Lung microvascular endothelial cell (primary cell): ENCODE data around the gene ARL16. TPM values are rescaled to one million over a fixed set of nuclear protein-coding genes. Genes with fewer than 3 reads are reported as not detected.
A peak's percentile ranks its signal among the peaks of the same experiment; 100 is the strongest.

Experiments used
- DNase-seq, 2 donors: peaks; one replicate each; pipeline versions ENCODE4 v3.0.0 to v3.0.0-alpha.2; 2010; ENCODE audit warnings: low read depth in 2 of 2
- total RNA-seq: library from RNA; depleted of rRNA; stranded (reverse); fragments of >200 nt; gene quantifications from 2 replicates; pipeline ENCODE4 v1.2.1, GENCODE V29; 2014

ARL16 gene
- total RNA-seq, 1 donor from 2014 or later: 28.6 TPM

DNA sequence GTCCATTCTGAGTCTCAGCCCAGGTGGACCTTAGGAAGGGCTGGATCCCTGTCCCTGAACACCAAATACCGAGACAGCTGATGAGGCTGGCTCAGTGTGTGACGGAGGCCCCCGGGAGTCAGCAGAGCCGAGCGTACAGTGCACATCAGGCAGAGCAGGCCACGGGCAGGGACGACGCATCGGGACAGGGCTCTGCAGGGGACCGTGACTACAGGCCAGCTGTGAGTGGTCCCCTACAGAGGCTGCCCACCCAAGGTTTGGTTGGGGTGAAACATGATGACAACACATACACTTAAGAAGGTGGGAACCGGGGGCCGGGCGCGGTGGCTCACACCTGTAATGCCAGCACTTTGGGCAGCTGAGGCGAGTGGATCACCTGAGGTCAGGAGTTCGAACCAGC is 10.6 kb downstream of the ARL16 start:
- DNase-seq: no peak

DNA sequence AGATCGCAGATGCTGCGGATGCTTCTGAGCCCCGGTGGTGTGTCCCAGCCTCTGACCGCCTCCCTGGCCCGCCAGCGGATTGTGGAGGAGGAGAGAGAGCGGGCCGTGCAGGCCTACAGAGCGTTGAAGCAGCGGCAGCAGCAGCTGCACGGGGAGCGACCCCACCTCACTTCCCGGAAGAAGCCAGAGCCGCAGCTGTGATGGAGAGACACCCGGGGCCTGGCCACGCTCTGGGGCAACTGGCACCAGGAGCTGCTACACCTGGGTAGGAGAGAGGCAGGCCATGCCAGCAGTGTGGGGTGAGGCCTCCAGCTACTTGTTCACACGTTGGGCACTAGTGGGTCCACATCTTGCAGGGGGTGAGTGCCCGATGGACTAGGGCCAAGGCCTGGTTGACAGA is 11.1 kb downstream of the ARL16 start:
- no peak for DNase-seq

DNA sequence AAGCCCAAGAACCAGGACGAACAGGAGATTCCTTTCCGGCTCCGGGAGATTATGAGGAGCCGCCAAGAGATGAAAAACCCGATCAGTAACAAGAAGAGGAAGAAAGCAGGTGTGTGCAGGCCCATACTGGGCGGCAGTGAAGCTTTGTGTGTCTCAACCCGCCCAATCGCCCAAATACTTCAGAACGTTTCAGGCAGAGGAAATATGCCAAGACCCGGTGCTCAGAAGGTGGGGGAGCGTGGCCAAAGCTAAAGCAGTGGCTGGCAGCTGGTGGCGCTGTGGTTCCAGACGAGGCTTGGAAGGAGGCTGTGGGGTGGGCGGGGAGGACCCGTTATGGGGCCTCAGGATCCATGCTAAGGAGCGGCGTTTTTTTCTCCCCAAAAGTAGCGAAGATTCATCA is 15.8 kb downstream of the ARL16 start:
- no peak for DNase-seq

DNA sequence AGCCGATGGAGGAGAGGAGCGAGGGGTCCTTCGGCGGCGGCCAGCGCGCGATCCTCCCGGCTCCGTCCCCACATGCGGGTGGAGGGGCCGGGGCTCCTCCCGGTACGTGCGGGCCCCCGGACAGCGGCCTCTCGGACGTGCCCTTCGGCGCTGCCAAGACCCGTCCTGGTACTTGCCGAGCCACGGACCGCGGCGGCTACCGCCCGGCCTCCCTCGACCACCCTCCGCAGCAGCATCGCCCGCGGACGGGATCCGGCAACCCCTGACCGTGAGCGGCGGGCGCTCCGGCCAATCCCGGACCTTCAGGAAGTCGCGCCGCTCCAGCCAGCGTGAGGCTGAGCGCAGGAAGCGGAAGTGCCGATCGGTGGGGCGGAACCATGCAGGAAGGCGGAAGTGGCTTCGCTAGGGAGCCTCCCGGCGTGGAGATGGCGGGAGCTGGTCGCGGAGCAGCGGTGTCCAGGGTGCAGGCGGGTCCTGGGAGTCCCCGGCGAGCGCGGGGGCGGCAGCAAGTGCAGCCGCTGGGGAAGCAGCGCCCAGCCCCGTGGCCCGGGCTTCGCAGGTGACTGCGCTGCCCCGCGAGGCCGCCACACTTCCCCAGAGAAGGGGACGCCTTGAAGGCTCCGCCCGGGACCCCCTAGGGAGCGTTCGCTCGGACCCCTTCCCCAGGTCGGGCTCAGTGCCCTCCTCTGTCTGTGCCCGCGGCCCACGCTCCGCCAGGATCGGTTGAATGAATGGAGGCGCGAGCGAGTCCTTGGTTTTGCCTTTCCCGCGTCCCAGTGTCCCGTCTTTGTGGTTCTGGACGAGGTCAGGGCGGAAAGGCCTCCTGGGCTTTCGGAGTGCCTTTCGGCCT is 17.0 kb downstream of the ARL16 start, which contains the start of the genes CCDC137 and OXLD1:
Gene CCDC137 (plus strand): TSS at position 396 of the 850 bp plus-strand sequence. CDS start 30 bp downstream, at position 426.
Gene OXLD1 (minus strand): TSS at position 264 of the 850 bp plus-strand sequence. CDS start 28 bp downstream, at position 236.
- peak; percentile 98 for DNase-seq

DNA sequence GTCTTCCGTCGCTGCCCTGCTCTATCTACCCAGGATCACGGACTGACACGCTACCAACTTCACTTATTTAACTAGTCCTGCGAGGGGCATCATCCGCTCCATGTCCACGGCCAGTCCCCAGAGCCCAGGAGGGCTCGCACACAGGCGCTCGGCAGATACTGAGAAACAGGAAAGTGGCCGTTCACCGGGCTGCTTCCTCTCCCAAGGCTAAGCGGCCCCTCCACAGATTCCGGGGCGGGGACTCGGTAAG is 17.6 kb downstream of the ARL16 start:
- DNase-seq: peak; percentile 62 to 64

DNA sequence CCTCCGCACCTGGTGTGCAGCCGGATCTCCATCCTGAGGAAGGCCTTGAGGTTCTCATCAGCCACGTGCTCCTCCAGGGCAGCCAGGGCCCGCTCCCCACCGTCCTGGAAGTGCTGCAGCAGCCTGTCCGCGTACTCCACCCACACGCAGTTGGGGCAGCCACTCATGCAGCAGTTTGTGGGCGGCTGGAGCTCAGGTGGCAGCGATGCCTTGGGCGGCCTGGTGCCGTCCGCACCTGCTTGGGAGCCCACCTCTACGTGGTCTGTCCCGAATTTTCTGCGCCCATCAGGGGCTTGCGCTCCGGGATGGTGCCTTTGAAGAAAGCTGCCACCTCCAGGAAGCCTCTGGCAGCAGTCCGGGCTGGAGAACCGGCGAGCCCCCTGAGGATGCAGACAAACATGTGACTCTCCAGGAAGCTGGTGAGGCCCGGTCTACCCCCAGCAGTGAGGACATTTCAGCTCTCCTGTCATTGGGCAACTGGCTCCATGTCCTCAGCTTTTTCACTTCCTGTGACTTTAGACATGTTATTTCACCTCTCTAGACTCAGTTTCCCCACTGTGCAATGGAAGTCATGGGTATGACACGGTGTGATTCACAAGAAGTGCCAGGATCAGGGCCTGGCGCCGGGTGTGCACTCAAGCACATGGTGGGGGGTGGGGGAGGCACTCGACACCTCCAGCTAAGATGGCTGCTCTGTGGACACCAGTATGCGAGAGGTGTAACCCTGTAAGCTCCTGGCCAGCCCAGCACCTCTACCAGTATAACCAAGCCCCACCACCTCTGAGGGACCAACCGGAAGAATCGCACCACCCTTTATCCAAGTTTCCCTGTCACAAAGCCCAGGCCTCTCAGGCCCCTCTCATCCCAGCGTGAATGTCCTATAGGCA is 18.1 kb downstream of the ARL16 start:
- DNase-seq: peak; percentile 36 to 44

DNA sequence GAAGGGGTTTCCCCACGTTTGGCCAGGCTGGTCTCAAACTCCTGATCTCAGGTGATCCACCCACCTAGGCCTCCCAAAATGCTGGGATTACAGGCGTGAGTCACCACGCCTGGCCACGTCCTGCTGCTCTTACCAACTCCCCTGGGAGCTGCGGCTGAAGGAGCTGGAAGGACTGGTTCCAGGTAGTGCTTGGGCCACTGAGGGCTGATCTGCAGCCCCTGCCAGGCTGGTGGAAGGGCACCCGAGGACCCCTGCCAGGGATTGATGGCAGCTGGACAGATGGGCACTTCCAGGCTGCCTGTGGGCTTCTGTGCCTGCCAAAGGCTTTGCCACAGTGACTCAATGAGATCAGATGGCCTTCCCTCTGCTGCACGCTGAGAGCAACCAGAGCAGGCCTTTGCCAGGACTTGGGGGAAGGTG is 19.5 kb downstream of the ARL16 start:
- DNase-seq: no peak

DNA sequence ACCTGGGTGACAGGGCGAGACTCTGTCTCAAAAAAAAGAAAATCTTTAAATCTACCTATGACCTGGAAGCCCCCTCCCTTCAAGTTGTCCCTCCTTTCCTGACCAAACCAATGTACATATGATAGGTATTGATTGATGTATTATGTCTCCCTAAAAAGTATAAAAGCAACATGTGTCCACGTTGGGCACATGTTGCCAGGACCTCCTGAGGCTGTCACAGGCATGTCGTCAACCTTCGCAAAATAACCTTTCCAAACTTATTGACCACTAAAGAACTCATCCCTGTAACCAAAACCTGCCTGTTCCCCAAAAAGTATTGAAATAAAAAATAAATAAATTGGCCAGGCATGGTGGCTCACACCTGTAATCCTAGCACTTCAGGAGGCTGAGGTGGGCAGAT is 21.6 kb downstream of the ARL16 start:
- DNase-seq: no peak

DNA sequence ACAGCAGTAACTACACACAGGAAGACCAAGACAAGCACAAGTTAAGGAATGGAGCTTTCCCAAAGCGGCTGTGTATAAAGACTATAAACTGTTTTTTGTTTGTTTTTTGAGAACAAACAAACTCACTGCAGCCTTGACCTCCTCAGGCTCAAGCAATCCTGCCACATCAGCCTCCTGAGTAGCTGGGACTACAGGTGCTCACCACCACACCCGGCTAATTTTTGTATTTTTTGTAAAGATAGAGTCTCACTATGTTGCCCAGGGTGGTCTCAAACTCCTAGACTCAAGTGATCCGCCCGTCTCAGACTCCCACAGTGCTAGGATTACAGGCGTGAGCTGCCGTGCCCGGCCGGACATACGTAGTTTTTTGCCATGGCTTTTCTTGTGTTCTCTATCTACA is 23.2 kb downstream of the ARL16 start:
- no peak for DNase-seq

DNA sequence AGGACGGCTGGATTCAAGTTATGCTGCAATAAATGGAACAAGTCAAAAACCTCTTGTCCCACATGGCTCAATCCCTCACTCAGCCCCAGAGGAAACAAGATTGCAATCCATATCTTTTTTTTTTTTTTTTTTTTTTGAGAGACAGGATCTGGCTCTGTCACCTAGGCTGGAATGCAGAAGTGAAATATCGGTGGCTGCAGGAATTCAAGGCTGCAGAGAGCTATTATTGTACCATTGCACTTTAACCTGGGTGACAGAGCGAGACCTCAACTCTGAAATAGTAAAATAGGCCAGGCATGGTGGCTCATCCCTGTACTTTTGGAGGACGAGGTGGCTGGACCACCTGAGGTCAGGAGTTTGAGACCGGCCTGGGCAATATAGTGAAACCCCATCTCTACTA is 24.6 kb downstream of the ARL16 start:
- DNase-seq: no peak

DNA sequence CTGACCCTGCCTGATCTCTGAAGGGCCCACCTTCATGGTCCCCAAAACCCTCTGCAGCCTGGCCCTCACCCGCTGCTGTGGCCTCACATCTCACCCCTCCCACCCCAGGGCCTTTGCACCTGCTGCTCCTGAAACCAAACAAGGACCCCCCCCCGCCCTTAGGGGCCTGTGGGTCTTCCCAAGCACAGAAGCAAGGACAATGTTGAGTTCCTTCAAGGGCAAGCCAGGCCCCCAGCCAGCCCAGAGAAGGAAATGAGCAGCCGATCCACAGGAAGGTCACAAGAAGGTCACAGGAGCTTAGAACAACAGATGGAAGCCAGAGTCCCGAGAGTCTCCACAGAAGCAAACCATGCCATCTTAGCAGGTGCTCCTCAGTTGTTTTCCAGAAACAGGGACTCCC is 26.8 kb downstream of the ARL16 start:
- peak in 1 of 2 donors; percentile 68 for DNase-seq

DNA sequence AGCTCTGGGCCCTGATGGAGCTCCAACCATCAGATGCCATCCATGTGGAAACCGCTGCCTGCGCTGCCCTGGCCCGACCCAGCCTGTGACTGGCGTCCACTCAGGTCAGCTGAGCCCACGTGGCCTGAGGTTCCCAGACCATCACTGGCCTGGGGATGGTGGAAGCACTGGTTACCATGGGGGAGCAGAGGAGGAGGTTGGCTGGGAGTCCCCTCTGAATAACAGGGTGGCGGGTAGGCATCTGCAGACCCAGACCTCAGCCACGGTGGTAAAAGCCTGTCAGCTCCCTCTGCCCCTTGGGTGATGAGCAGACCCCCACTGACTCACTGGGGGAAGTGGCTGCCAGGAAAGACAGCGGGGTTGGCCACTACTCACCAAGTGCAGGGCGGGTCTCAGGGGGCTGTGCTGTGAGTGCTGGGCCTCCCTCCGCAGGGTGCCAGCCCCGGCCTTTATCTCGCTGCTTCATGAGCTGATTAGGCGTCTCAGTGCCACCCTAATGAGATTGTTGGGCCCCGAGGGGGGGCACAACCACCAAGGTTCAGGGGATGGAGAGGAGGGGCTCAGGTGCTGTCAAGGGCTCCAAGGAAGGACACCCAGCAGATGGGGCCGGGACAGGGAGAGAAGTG is 27.4 kb downstream of the ARL16 start, which contains the start of gene PDE6G:
Gene PDE6G (minus strand): TSS at position 425 of the 626 bp plus-strand sequence. CDS start 3,237 bp downstream, outside the sequence.
- no peak for DNase-seq

DNA sequence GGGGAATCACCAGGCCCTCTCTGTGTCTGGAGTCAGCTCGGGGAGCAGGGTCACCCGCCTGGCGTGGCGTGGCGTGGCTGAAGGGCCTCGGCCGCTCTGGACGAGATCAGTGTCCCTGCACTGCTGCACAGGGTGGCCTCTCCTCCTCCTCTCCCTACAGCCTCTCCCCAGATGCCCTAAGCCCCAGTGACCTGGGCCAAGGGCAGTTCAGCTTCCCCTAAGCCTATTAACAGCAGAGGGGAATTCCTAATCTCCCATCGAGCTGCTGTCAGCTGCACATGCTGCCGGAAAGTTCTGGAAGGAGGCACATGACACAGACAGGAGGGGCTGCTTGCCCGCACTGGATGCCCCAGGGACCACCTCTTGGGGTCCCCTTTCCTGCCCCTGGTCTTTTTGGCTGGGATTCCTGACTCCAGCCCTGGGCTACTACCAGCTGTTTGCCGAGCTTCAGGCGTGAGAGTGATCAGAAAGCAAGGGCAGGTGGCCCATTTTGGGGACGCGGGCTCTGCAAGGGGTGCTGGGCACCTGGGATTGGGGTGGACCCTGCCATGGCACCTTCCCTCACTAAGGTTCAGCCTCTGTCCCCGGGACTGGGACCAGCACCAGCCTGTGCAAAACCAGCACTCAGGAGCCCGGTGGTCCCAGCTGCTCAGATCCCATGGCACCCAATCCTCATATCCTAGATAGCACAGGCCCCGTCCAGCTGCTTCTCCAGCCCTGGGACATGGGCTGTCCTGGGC is 28.0 kb downstream of the ARL16 start:
- DNase-seq: no peak

DNA sequence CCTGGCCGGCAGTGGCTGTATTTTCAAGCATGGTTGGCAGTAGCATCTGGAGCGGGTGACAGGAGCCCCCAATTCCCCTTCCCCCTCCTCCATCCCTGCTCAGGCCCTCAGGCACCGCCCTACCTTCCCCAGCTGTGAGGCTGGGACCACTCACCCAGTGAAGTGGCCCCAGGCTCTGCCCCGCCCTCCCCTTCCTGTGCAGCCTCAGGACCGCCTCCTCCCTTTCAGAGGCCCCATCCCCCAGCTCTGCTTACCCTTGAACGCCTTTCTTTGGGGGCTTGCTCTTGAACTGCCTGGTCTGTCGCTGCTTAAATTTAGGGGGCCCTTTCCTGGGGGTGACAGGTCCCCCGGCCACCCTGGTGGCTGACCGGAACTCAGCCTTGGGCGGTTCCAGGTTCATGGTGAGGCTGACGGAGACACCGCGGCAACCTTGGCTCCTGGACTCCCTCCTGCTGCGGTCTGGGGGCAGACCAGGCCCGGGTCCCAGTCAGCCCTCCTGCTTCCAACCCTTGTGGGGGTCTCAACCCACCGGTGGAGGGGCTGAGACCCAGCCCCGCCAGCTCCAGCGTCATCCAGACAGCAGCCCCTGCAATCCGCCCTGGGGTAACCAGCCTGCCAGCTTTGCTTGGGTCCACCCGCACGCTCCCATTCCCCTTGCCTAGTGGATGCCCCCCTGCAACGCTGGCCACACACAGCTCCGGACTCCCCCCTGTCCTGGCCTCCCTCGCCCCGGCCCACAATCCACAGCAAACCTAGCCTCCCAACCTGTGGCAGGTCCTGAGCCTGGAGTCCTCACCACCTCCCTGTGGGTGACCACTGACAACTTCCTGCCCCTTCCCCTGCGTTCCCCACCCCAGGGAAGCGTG is 30.5 kb downstream of the ARL16 start:
- DNase-seq: peak in 1 of 2 donors; percentile 26

DNA sequence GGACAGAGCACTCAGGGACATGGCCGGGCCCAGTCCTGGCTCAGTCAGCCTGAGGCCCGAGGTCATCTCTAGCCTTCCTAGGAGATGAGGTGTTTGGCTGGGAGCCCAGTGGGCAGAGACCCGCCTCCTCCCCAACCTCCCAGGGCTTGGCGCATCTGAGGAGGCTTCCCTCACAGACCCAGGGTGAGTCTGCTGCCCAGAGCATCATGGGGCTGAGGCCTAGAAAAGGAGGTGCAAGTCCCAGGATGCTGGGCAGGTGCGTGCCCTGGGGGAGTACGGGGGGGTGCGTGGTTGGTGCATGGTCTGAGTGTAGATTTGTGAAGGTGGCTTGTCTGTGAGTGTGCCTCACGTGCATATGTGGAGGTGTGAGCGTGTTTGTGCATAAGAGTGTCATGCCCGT is 31.9 kb downstream of the ARL16 start:
- peak in 1 of 2 donors; percentile 44 for DNase-seq

DNA sequence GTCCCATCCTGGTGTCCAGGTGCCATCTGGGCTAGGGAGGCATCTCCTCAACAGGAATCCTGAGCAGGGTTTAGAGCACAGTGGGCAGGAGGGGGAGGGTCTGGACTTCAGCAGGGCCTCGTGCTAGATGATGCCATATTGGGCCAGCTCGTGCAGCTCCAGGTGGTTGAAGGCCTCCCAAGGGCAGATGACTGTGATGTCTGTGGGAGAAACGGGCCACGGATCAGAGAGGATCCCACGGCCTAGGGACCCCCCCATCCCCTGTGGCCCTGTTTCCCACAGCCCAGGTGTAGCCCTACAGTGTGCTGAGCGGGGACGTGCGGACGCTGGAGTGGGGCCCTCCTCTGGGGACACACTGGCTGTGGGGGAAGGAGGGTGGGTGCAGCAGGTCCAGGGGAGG is 32.6 kb downstream of the ARL16 start:
- DNase-seq: no peak

DNA sequence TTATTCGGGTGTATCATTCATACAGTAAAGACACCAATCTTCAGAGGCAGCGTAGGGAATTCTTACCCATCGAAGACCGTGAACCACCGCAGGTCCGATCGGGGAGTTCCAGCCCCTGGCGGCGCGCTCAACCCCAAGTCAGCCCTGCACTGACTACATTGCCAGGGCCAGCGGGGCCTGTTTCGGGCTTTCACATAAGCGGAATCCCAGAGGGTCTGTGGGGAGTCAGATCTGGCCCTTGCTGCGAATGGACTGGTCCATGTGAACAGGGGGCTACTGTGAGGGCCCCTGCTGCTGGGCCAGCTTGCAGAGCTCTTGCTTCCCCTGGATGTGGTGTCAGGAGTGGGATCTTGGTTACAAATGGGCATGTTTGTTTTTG is 34.9 kb downstream of the ARL16 start:
- DNase-seq: no peak

DNA sequence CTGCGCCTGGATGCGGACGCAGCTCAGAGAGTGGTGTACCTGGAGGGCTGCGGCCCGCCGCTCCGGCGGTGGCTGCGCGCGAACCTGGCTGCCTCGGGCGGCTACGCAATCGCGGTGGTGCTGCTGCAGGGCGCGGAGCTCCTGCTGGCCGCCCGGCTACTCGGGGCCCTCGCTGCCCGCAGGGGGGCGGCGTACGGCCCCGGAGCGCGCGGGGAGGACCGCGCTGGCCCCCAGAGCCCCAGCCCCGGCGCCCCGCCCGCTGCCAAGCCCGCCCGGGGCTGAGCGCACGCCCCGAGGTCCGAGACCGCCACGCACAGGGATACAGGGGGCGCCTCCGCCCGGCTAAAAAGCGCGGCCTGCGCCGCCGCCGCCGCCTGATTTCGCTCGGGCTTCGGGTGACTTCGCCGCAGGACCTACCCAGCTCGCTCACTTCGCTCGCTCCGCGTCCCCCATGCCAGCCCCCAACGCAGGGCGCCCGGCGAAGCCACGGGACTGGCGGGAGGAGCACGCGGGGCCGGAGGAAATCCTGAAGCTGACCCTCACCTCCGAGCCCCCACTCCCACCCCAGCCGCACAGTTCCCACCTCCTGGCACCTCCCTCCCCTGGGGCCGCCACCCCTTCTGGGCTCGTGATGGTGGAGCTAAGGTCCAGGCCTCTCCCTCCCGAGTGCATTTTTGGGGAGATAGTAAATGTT is 35.4 kb downstream of the ARL16 start:
- no peak for DNase-seq

DNA sequence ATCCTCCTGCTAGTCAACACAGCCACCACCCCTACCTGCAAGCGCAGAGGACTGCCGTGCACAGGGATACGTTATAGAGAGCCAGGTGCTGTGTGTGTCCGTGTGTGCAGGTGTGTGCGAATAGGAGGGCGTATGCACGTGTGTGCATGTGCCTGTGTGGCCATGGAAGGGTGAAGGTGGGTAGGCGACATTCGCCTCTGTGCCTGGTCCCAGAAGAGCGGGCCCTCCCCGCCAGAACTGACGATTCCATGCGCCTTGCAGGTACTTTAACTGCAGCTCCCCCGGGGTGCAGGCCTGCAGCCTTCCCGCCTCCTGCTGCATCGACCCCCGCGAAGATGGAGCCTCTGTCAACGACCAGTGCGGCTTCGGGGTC is 36.0 kb downstream of the ARL16 start:
- DNase-seq: no peak
